Mesothelial cell of epicardium (in vitro differentiated cells): ENCODE data around the gene CASKIN1. TPM values are rescaled to one million over a fixed set of nuclear protein-coding genes. Genes with fewer than 3 reads are reported as not detected.
"Not testable (repeated sequence)": the region's sequence is repeated elsewhere in the genome, so short reads cannot be mapped to it uniquely, and the experiment has no call there.

Experiments
- DNase-seq, 2 experiments: peaks; one replicate each; pipeline ENCODE4 v3.0.0; 2021; ENCODE audit warnings: low spot score in 2 of 2; ENCODE audit not compliant: unreplicated experiment in 2 of 2
- H3K27ac Mint-ChIP-seq: 2 replicates; pipeline ENCODE4 v1.8.0; 2021; ENCODE audit warnings: mixed read lengths
- H3K27me3 Mint-ChIP-seq: 2 replicates; pipeline ENCODE4 v1.8.0; 2021; ENCODE audit warnings: low read depth, mixed read lengths
- H3K36me3 Mint-ChIP-seq: 2 replicates; pipeline ENCODE4 v1.8.0; 2021; ENCODE audit warnings: mixed read lengths
- H3K4me1 Mint-ChIP-seq: 2 replicates; pipeline ENCODE4 v1.8.0; 2021; ENCODE audit warnings: mixed read lengths
- H3K4me3 Mint-ChIP-seq: 2 replicates; pipeline ENCODE4 v1.8.0; 2021; ENCODE audit warnings: mild to moderate bottlenecking, moderate library complexity, mixed read lengths
- H3K9me3 Mint-ChIP-seq: 2 replicates; pipeline ENCODE4 v1.8.0; 2021; ENCODE audit warnings: mixed read lengths
- microRNA-seq: library from miRNA; unstranded; fragments of <30 nt; microRNA quantifications from one replicate; pipeline ENCODE4 v1.2.0, GENCODE V29; 2021; ENCODE audit warnings: inconsistent platforms, mixed read lengths
- total RNA-seq: library from RNA; stranded (reverse); gene quantifications from 3 replicates; pipeline ENCODE4 v1.2.1, GENCODE V29; 2021

CASKIN1 gene
- total RNA-seq, 1 donor from 2014 or later, result 8.9 TPM

- H3K36me3 Mint-ChIP-seq, DNase-seq, H3K4me3 Mint-ChIP-seq, H3K27me3 Mint-ChIP-seq, H3K27ac Mint-ChIP-seq, H3K9me3 Mint-ChIP-seq: not testable (repeated sequence)
- peaks cover 13% of the 10 kb centered on the region for H3K4me1 Mint-ChIP-seq
Observed at GRCh38 chr16:2133797-2134196, 62.6 kb downstream of the CASKIN1 start.

DNA sequence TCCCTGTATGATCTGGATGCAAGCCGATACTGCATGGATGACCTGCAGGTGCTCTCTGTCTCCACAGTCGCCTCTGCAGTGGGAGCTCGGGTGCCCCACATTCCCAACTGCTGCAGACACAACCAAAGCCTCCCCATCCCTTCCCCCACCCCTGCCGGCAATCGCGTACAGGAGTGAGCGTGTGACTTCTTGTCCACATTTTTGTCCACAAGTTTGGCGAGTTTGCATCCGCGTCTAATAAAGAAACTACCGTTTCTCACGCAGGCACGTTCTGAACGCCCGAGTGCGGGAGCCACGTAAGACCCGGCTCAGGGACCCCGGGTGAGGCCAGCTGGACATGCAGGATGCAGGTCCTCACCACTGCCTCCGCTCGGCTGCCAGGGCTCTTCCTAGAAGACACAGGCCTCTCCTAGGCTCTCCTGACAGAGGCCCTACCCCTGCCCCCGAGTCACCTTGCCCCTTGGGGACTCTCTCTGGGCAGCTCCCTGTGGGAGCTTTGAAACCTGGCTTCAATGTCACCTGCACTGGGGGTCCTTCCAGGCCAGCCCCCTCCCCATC is 66.4 kb downstream of the CASKIN1 start:
- H3K4me3 Mint-ChIP-seq, H3K27me3 Mint-ChIP-seq, DNase-seq, H3K9me3 Mint-ChIP-seq, H3K36me3 Mint-ChIP-seq: not testable (repeated sequence)
- Mint-ChIP-seq H3K27ac (peak overlapping the region; percentile 85), H3K4me1 (peaks cover 34% of the 10 kb centered on the region)

DNA sequence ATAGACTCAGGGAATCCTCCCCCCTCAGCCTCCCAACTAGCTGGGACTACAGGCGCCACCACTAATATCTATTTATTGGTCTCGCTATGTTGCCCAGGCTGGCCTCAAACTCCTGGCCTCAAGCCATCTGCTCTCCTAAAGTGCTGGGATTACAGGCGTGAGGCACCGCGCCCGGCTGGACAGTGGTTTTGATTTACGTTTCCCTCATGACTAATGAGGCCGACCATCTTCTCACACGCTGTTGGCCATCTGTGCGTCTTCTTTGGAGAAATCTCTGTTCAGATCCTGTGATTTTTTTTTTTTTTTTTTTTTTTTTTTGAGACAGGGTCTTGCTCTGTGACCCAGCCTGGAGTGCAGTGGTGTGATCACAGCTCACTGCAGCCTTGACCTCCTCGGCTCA is 67.2 kb downstream of the CASKIN1 start:
- H3K27me3 Mint-ChIP-seq, DNase-seq, H3K4me3 Mint-ChIP-seq, H3K36me3 Mint-ChIP-seq, H3K9me3 Mint-ChIP-seq, H3K27ac Mint-ChIP-seq: not testable (repeated sequence)
- peaks cover 33% of the 10 kb centered on the region for H3K4me1 Mint-ChIP-seq

GRCh38 chr16:2127630-2128280 is 68.7 kb downstream of the CASKIN1 start:
- Mint-ChIP-seq H3K4me3 (peak overlapping the region; percentile 20), H3K27ac (peak overlapping the region; percentile 30), H3K4me1 (peaks cover 33% of the 10 kb centered on the region)
- H3K9me3 Mint-ChIP-seq, H3K27me3 Mint-ChIP-seq, H3K36me3 Mint-ChIP-seq, DNase-seq: not testable (repeated sequence)

Small RNAs within 50 kb of the gene (microRNA-seq; reads per million reads assigned to microRNA genes)
- not detected for gene MIR3180-5
- gene MIR4516, result not detected

Other genes with a start within 250 kb of the CASKIN1 start
- gene RPL3L, start 241.9 kb downstream of the CASKIN1 start, total RNA-seq, result 0.40 to 0.45 TPM in 2 of 3 replicates, not detected in the other
- gene NDUFB10, start 237.1 kb downstream of the CASKIN1 start, total RNA-seq, result 92.9 to 103 TPM (median 95.0 TPM) in 3 replicates
- gene RPS2, start 231.8 kb downstream of the CASKIN1 start, total RNA-seq, result 2,265 to 2,496 TPM (median 2,379 TPM) in 3 replicates
- gene RNF151, start 229.7 kb downstream of the CASKIN1 start, total RNA-seq, result not detected in 3 replicates
- 35.5 to 40.6 TPM (median 37.2 TPM) in 3 replicates for gene TBL3, start 224.6 kb downstream of the CASKIN1 start, total RNA-seq
- gene NOXO1, start 215.1 kb downstream of the CASKIN1 start, total RNA-seq, result 0.42 to 1.3 TPM (median 0.73 TPM) in 3 replicates
- 22.8 to 26.5 TPM (median 23.7 TPM) in 3 replicates for gene GFER, start 212.4 kb downstream of the CASKIN1 start, total RNA-seq
- gene SYNGR3, start 206.6 kb downstream of the CASKIN1 start, total RNA-seq, result 0.49 to 1.3 TPM (median 1.0 TPM) in 3 replicates
- gene ZNF598, start 186.8 kb downstream of the CASKIN1 start, total RNA-seq, result 50.6 to 52.7 TPM (median 52.7 TPM) in 3 replicates
- 14.0 to 16.1 TPM (median 15.4 TPM) in 3 replicates for gene NPW, start 176.8 kb downstream of the CASKIN1 start, total RNA-seq
- 48.1 to 55.1 TPM (median 51.3 TPM) in 3 replicates for gene NHERF2, start 169.7 kb downstream of the CASKIN1 start, total RNA-seq
- gene NTHL1, start 148.8 kb downstream of the CASKIN1 start, total RNA-seq, result 27.6 to 31.1 TPM (median 29.7 TPM) in 3 replicates
- gene TSC2, start 148.6 kb downstream of the CASKIN1 start, total RNA-seq, result 242 to 250 TPM (median 243 TPM) in 3 replicates
- 173 to 183 TPM (median 175 TPM) in 3 replicates for gene PKD1, start 60.7 kb downstream of the CASKIN1 start, total RNA-seq
- 1.1 to 1.5 TPM (median 1.3 TPM) in 3 replicates for gene RAB26, start 48.0 kb downstream of the CASKIN1 start, total RNA-seq
- gene TRAF7, start 40.8 kb downstream of the CASKIN1 start, total RNA-seq, result 63.1 to 68.5 TPM (median 66.1 TPM) in 3 replicates
- 45.9 to 49.0 TPM (median 47.2 TPM) in 3 replicates for gene MLST8, start 8.8 kb upstream of the CASKIN1 start, total RNA-seq
- 11.9 to 14.4 TPM (median 13.0 TPM) in 3 replicates for gene BRICD5, start 14.3 kb upstream of the CASKIN1 start, total RNA-seq
- 15.2 to 17.9 TPM (median 16.8 TPM) in 3 replicates for gene PGP, start 18.2 kb upstream of the CASKIN1 start, total RNA-seq
- gene E4F1, start 27.0 kb upstream of the CASKIN1 start, total RNA-seq, result 29.3 to 36.3 TPM (median 33.0 TPM) in 3 replicates
- 1.0 to 1.4 TPM (median 1.2 TPM) in 3 replicates for gene DNASE1L2, start 39.8 kb upstream of the CASKIN1 start, total RNA-seq
- gene ECI1, start 55.0 kb upstream of the CASKIN1 start, total RNA-seq, result 53.3 to 54.8 TPM (median 54.5 TPM) in 3 replicates
- gene RNPS1, start 71.5 kb upstream of the CASKIN1 start, total RNA-seq, result 229 to 243 TPM (median 229 TPM) in 3 replicates
- 3.5 to 3.9 TPM (median 3.6 TPM) in 3 replicates for gene ABCA3, start 144.1 kb upstream of the CASKIN1 start, total RNA-seq
- 15.2 to 17.4 TPM (median 16.7 TPM) in 3 replicates for gene CCNF, start 232.8 kb upstream of the CASKIN1 start, total RNA-seq